HS-5 (cell line): ENCODE results near the gene MAMLD1.

Source experiments
- DNase-seq: peaks from one replicate; pipeline ENCODE4 v3.0.0-alpha.2; 2012; ENCODE audit warnings: low read depth

MAMLD1 gene

GRCh38 chrX:150502979-150503897 lies 140.1 kb downstream of the MAMLD1 start:
- no peak for DNase-seq

GRCh38 chrX:150503898-150504219 lies 140.7 kb downstream of the MAMLD1 start:
- DNase-seq: no peak

- DNase-seq: no peak
These were observed 141.5 kb downstream of the MAMLD1 start for GRCh38 chrX:150504397-150505182.

- no peak for DNase-seq
These were observed 142.9 kb downstream of the MAMLD1 start for GRCh38 chrX:150506020-150506419.

- no peak for DNase-seq
These were observed 143.4 kb downstream of the MAMLD1 start for GRCh38 chrX:150506486-150506885.

- DNase-seq: no peak
These were observed 144.2 kb downstream of the MAMLD1 start for GRCh38 chrX:150507251-150507856.

GRCh38 chrX:150508018-150508417 lies 144.9 kb downstream of the MAMLD1 start:
- DNase-seq: no peak

- no peak for DNase-seq
These were observed 145.6 kb downstream of the MAMLD1 start for GRCh38 chrX:150508451-150509367.

GRCh38 chrX:150509703-150510102 lies 146.6 kb downstream of the MAMLD1 start:
- DNase-seq: no peak

- DNase-seq: no peak
These were observed 149.4 kb downstream of the MAMLD1 start for GRCh38 chrX:150512461-150512901.

- DNase-seq: no peak
These were observed 150.4 kb downstream of the MAMLD1 start for GRCh38 chrX:150513544-150513943.

- no peak for DNase-seq
These were observed 151.3 kb downstream of the MAMLD1 start for GRCh38 chrX:150514462-150514861.

GRCh38 chrX:150515801-150516200 lies 152.7 kb downstream of the MAMLD1 start:
- DNase-seq: no peak

GRCh38 chrX:150517303-150517910 lies 154.3 kb downstream of the MAMLD1 start:
- no peak for DNase-seq

- DNase-seq: no peak
These were observed 159.4 kb downstream of the MAMLD1 start for GRCh38 chrX:150522494-150522893.

GRCh38 chrX:150525061-150525919 lies 162.2 kb downstream of the MAMLD1 start:
- no peak for DNase-seq

- no peak for DNase-seq
These were observed 163.6 kb downstream of the MAMLD1 start for GRCh38 chrX:150526692-150527091.

- no peak for DNase-seq
These were observed 164.0 kb downstream of the MAMLD1 start for GRCh38 chrX:150527108-150527507.

GRCh38 chrX:150529587-150529986 lies 166.5 kb downstream of the MAMLD1 start:
- no peak for DNase-seq

GRCh38 chrX:150530821-150531220 lies 167.7 kb downstream of the MAMLD1 start:
- DNase-seq: no peak
